Measurements from ENCODE around the gene GAK.
A peak's percentile ranks its signal among the peaks of the same experiment; 100 is the strongest.

GAK gene

DNA sequence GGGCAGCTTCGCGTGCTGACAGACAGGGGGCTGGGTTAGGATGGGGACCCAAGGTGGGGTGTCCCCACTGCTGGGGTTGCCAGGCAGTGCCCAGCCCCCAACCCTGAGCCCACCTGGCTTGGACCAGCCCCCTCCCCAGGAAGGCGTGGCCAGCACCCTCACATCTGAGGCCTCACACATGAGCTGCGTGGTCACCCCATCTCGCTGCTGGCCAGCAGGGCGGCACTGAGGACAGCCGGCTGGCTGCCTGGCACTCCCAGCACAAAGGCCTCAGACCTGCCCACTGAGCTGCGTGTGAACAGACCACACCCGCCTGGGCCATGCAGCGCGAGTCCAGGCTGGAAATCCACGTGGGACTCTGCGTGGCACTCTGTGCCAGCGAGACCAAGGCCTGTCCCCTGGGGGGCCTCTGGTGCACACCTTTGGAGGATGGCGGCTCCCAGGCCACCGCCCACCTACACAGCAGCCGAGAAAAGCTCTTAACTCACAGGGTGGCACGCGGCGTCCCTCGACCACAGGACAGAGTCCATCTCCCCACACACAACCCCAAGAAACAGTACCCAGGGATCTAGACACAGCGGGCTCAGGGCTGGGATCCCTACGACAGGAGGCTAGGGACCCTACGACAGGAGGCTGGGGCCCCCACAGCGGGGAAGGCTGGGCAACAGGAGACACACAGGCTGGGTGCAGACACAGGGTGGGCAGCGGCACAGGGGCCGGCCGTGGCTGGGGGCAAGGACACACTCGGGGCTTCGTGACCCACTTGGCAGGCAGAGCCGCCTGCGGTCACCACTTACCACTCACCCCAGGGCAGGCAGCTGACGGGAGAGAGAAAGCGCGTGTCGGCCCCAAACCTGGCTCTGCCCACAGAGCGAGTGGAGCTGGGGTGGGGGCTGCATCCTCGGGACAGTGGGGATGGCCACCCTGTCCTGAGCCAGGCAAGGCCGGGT, 31.4 kb upstream of the GAK start:
- POLR2A ChIA-PET (ENCODE audit: low non-redundant PET): no interaction called here
- peak overlapping the region; percentile 58; the same call in 1 of the 2 replicates for H3K27ac ChIP-seq
- CTCF ChIA-PET: no interaction called here
- TF ChIP-seq, protein P1, sequence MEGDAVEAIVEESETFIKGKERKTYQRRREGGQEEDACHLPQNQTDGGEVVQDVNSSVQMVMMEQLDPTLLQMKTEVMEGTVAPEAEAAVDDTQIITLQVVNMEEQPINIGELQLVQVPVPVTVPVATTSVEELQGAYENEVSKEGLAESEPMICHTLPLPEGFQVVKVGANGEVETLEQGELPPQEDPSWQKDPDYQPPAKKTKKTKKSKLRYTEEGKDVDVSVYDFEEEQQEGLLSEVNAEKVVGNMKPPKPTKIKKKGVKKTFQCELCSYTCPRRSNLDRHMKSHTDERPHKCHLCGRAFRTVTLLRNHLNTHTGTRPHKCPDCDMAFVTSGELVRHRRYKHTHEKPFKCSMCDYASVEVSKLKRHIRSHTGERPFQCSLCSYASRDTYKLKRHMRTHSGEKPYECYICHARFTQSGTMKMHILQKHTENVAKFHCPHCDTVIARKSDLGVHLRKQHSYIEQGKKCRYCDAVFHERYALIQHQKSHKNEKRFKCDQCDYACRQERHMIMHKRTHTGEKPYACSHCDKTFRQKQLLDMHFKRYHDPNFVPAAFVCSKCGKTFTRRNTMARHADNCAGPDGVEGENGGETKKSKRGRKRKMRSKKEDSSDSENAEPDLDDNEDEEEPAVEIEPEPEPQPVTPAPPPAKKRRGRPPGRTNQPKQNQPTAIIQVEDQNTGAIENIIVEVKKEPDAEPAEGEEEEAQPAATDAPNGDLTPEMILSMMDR (conservative IDR thresholded peaks at IDR 0.05; ENCODE audit: low read depth): no peak
- DNase-seq (ENCODE audit: low spot score): no peak

DNA sequence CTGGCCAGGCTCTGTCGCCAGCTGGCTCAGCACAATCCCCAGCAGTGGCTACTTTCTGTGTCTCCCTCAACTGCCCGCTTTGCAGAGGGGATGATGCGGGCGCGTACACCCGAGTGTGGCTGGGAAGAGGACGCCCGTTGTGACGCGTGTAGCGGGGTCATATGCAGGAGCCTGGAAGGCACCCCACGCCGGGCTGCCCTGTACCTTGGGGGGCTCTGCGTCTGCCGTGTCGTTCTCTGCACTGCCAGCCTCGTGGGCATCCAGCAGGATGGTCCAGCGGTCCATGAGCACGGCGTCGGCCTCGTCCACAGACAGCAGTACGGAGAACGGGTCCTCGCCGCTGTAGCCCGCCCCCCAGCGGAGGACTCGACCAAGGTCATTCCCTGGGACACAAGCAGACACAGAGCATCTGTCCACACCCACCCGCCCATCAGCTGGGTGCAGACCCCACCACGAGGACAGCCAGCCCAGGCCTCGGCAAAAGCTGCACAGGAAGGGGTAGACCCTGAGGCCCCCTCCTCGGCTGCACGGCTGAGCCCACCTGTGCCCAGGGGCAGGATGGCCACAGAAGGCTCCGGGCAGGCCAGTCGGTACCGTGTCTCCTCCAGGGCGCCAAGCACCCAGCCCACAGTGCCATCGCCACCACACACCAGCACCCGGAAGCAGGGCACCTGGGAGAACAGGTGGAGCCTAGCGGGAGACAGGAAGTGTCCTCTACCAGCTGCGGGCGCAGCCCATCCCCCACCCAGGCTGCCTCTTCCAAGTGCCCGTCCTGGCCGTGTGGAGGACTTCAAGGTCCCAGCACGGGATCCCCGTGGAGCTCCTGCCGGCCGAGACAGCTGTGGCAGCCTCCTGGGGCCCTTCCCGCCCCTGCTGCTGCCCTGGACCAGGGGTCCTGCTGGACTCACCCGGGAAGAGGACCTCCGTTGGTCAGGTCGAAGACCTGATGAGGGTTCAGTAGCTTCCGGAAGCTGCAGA, 30.4 kb upstream of the GAK start:
- CTCF ChIA-PET: no interaction called here
- TF ChIP-seq, protein P1 (conservative IDR thresholded peaks at IDR 0.05; ENCODE audit: low read depth): no peak

DNA sequence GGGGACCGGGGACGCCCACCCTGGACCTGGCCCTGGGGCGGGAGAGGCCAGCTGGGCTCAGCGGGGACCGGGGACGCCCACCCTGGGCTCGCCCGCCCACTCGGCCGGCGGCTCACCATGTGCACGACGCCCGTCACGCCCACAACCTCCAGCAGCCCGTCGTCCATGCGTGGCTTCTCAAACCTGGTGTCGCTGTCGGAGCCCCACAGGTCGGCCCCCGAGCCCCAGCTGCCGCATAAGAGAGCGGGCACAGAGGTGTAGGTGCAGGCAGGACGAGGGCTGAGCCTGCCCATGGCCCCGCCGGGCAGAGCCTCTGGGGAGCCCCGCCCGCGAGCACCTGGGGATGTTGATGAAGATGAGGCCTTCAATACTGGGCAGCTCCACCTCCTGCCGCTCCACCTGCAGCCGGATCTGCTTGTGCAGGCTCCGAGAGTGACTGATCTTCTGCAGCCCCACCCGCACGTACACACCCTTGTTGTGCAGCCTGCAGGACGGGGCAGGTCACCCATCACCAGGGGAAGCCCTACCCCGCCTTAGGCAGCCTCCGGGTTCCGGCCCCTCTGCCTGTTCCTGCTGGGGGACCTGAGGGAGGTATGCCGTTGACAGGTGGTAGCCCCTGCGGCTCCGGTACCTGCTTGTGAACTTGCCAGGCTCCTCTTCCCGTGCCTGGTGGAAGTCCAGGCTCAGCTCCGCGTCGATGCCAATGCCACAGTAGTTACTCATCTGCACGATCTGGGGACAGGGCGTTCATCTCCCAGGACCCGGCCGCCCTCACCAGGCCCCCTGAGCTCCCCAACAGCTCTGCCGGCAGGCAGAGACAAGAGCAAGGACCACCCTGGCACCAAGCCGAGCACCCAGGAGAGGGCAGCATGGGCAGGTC, 29.5 kb upstream of the GAK start:
- TF ChIP-seq, protein P1 (conservative IDR thresholded peaks at IDR 0.05; ENCODE audit: low read depth): no peak
- POLR2A ChIA-PET (ENCODE audit: low non-redundant PET): no interaction called here
- peak; percentile 40 for DNase-seq (ENCODE audit: low spot score)
- peak overlapping the region; percentile 58 for H3K27ac ChIP-seq
- CTCF ChIA-PET: interaction anchor here (0.6 kb wide), 1 partner anchor 19 kb away, joined by 8 read pairs; no protein-coding TSS in a partner anchor

More for the DNA sequence above, 30.4 kb upstream of the GAK start:
- no peak for DNase-seq (ENCODE audit: low spot score)
- H3K27ac ChIP-seq: peak overlapping the region; percentile 58
- POLR2A ChIA-PET (ENCODE audit: low non-redundant PET): no interaction called here

DNA sequence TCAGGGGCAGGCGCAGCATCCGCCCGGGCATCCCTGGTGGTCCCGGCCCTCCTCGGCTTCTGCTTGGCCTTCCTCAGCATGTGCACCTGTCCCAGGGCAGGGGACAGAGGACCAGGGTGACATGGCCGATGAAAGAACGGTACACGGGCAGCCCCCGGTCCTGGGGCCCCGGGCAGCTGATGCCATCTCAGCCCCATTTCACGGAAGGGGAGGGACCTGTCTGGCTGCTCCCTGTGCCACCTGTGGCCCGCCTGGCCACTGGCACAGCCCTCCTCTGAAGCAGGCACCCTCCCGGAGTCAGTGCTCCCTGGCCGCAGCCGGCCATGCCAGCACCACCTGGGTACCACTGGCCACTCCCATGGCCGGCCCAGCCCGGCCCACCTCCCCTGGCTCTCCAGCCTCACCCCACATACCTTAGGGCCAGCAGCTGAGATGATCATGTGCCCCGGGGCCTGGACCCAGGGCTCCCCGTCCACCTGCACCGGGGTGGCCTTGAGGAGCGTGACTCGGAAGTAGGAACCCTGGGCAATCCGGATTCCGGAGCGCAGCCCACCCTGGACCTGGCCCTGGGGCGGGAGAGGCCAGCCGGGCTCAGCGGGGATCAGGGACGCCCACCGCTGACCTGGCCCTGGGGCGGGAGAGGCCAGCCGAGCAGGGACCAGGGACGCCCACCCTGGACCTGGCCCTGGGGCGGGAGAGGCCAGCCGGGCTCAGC, 28.7 kb upstream of the GAK start:
- TF ChIP-seq, protein P1 (conservative IDR thresholded peaks at IDR 0.05; ENCODE audit: low read depth): no peak
- no peak overlapping the region; the same call in 1 of the 2 replicates for H3K27ac ChIP-seq
- POLR2A ChIA-PET (ENCODE audit: low non-redundant PET): no interaction called here
- CTCF ChIA-PET: interaction anchor here (0.6 kb wide), 1 partner anchor 19 kb away, joined by 8 read pairs; no protein-coding TSS in a partner anchor
- DNase-seq (ENCODE audit: low spot score): no peak

DNA sequence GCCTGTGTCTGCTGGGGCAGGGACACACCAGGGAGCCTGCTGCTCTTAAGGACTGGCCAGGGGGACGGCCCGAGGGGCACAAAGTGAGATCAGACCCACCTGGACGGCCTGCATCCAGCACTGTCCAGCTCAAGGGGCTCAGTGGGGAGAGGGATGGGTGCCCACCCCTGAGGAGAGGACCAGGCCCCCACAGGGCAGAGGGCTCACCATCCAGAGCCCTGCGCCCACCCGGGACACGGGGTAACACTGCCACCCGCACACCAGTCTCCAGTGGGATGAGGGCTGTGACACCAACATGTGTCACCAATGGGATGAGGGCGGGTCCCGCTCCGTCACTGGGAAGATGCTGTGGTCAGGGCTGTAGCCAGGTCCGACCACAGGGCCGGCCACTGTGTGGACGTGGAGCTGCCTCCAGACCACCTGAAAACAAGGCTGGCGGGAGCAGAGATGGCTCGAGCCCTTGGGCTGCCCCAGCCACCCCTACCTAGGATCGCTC, 28.1 kb upstream of the GAK start:
- DNase-seq (ENCODE audit: low spot score): no peak
- TF ChIP-seq, protein P1 (conservative IDR thresholded peaks at IDR 0.05; ENCODE audit: low read depth): no peak
- ChIA-PET CTCF (no interaction called here), POLR2A (ENCODE audit: low non-redundant PET) (no interaction called here)
- H3K27ac ChIP-seq: peak overlapping the region; percentile 21; the same call in 1 of the 2 replicates
